Stimulated activated naive CD4-positive, alpha-beta T cell (primary cell): ENCODE results near the gene URB2.
"Not testable (repeated sequence)": the region's sequence is repeated elsewhere in the genome, so short reads cannot be mapped to it uniquely, and the experiment has no call there.

Experiments
- DNase-seq, 6 experiments: peaks; one replicate each; lab custom pipeline; 2025; lab: John Stamatoyannopoulos, UW

URB2 gene

GRCh38 chr1:229693129-229693900, 67.3 kb downstream of the URB2 start:
- no peak for DNase-seq

- DNase-seq = no peak
These were observed 68.1 kb downstream of the URB2 start for GRCh38 chr1:229694053-229694693.

- no peak for DNase-seq
These were observed 70.3 kb downstream of the URB2 start for GRCh38 chr1:229696385-229696784.

- DNase-seq = no peak
These were observed 73.7 kb downstream of the URB2 start for GRCh38 chr1:229699613-229700267.

- DNase-seq = no peak
These were observed 78.1 kb downstream of the URB2 start for GRCh38 chr1:229704157-229704556.

GRCh38 chr1:229705152-229705551, 79.1 kb downstream of the URB2 start:
- not testable (repeated sequence) for DNase-seq

- not testable (repeated sequence) for DNase-seq
These were observed 81.1 kb downstream of the URB2 start for GRCh38 chr1:229707127-229707526.

GRCh38 chr1:229709500-229710013, 83.5 kb downstream of the URB2 start:
- no peak for DNase-seq
